Gastroesophageal sphincter (tissue), 4 donors: ENCODE results near the gene SLC6A13. TPM values are rescaled to one million over a fixed set of nuclear protein-coding genes. Genes with fewer than 3 reads are reported as not detected.

Experiments
- ATAC-seq: fragments of 150-250 bp; one replicate; pipeline ENCODE4 v1.9.1; 2016; ENCODE audit warnings: mild to moderate bottlenecking, moderate library complexity
- H3K27ac ChIP-seq, 4 donors: fragments of 200-600 bp; sonication (generic) in 3 of 4; 1 replicate in 3 of 4; 2 replicates in 1 of 4; pipeline ENCODE4 v1.5.1; 2016 to 2019
- H3K27me3 ChIP-seq: fragments of 200-600 bp; sonication (generic); one replicate; pipeline ENCODE4 v1.5.1; 2019
- H3K36me3 ChIP-seq, 2 donors: fragments of 200-600 bp; sonication (generic); one replicate each; pipeline ENCODE4 v1.5.1; 2019; ENCODE audit warnings: control low read depth in 1 of 2
- H3K4me1 ChIP-seq, 3 donors: fragments of 200-600 bp; sonication (generic); 1 replicate in 2 of 3; 2 replicates in 1 of 3; pipeline ENCODE4 v1.5.1; 2016 to 2019; ENCODE audit warnings: control low read depth in 2 of 3
- H3K4me3 ChIP-seq, 2 donors: fragments of 200-600 bp; sonication (generic); one replicate each; pipeline ENCODE4 v1.5.1; 2019; ENCODE audit warnings: mild to moderate bottlenecking in 1 of 2, moderate library complexity in 1 of 2
- H3K9me3 ChIP-seq, 3 donors: fragments of 200-600 bp; sonication (generic); one replicate each; pipeline ENCODE4 v1.5.1; 2017 to 2019; ENCODE audit warnings: control low read depth in 2 of 3
- CTCF ChIP-seq, 4 experiments: fragments of 200-600 bp in 2 of 4; fragments of 450-650 bp in 2 of 4; sonication (generic) in 1 of 4; IDR thresholded peaks; one replicate each; pipeline ENCODE4 v1.5.1; 2017 to 2019; ENCODE audit warnings: antibody characterized with exemption in 4 of 4, mild to moderate bottlenecking in 2 of 4, moderate library complexity in 2 of 4
- EP300 ChIP-seq: sonication (generic); formaldehyde crosslinking; IDR thresholded peaks from one replicate; pipeline ENCODE4 v1.6.1; 2017; ENCODE audit warnings: antibody characterized with exemption, mild to moderate bottlenecking
- POLR2A ChIP-seq, 2 donors: fragments of 450-650 bp; IDR thresholded peaks; one replicate each; pipeline ENCODE4 v1.6.1; 2017; ENCODE audit warnings: antibody characterized with exemption in 2 of 2, mild to moderate bottlenecking in 2 of 2, moderate library complexity in 1 of 2
- POLR2AphosphoS5 ChIP-seq: sonication (generic); formaldehyde crosslinking; IDR thresholded peaks from one replicate; pipeline ENCODE4 v1.6.1; 2017; ENCODE audit warnings: antibody characterized with exemption
- WGBS, 2 donors: methylation state at CpG; one replicate each; pipeline ENCODE4 v1.1.5; 2018; ENCODE audit warnings: low coverage in 1 of 2; 5-methylcytosine and 5-hydroxymethylcytosine counted together
- total RNA-seq, 4 donors: library from RNA; depleted of rRNA; stranded (reverse); fragments of >200 nt; gene quantifications; one replicate each; pipeline ENCODE4 v1.1.0, GENCODE V29; 2016

The SLC6A13 gene
- total RNA-seq, 4 donors from 2014 or later: not detected

- Histone ChIP-seq H3K4me1 (peaks cover 0 to 10% (median 0%) of the 10 kb centered on the region in 3 donors), H3K9me3 (no peaks in the 10 kb centered on the region), H3K27me3 (peaks cover 68% of the 10 kb centered on the region), H3K36me3 (no peaks in the 10 kb centered on the region), H3K4me3 (no peak overlapping the region), H3K27ac (no peak overlapping the region)
- WGBS, 2 donors: 70 to 86% methylated on average over 3 of the region's 3 CpGs
- ATAC-seq: no peak
- TF ChIP-seq POLR2AphosphoS5 (no peak), EP300 (no peak), POLR2A (IDR thresholded peaks at IDR 0.05) (no peak), CTCF (IDR thresholded peaks at IDR 0.05) (no peak)
Measured at GRCh38 chr12:264269-264668, 1.6 kb upstream of the SLC6A13 start.

GRCh38 chr12:263574-263973 is 938 bp upstream of the SLC6A13 start:
- Histone ChIP-seq H3K27ac (no peak overlapping the region), H3K27me3 (peaks cover 73% of the 10 kb centered on the region), H3K36me3 (no peaks in the 10 kb centered on the region), H3K4me3 (no peak overlapping the region), H3K4me1 (peaks cover 0 to 9% (median 0%) of the 10 kb centered on the region in 3 donors), H3K9me3 (no peaks in the 10 kb centered on the region)
- WGBS, 2 donors: 65 to 73% methylated on average over 9 of the region's 9 CpGs
- no peak for TF ChIP-seq CTCF (IDR thresholded peaks at IDR 0.05)
- no peak for TF ChIP-seq POLR2AphosphoS5
- TF ChIP-seq EP300: no peak
- TF ChIP-seq POLR2A (IDR thresholded peaks at IDR 0.05): no peak
- no peak for ATAC-seq

GRCh38 chr12:262113-262512 is 523 bp downstream of the SLC6A13 start:
- Histone ChIP-seq H3K9me3 (no peaks in the 10 kb centered on the region), H3K36me3 (no peaks in the 10 kb centered on the region), H3K4me1 (no peaks in the 10 kb centered on the region), H3K27me3 (peaks cover 86% of the 10 kb centered on the region), H3K27ac (no peak overlapping the region), H3K4me3 (no peak overlapping the region)
- ATAC-seq: no peak
- TF ChIP-seq POLR2AphosphoS5 (no peak), EP300 (no peak), CTCF (IDR thresholded peaks at IDR 0.05) (no peak), POLR2A (IDR thresholded peaks at IDR 0.05) (no peak)

- WGBS, 2 donors: 38 to 83% methylated on average over 5 to 7 of the region's 14 CpGs
- TF ChIP-seq CTCF (IDR thresholded peaks at IDR 0.05) (no peak), POLR2AphosphoS5 (no peak), POLR2A (IDR thresholded peaks at IDR 0.05) (no peak), EP300 (no peak)
- Histone ChIP-seq H3K27me3 (peaks cover 92% of the 10 kb centered on the region), H3K27ac (no peak overlapping the region), H3K9me3 (no peaks in the 10 kb centered on the region), H3K4me3 (no peak overlapping the region), H3K36me3 (no peaks in the 10 kb centered on the region), H3K4me1 (no peaks in the 10 kb centered on the region)
- no peak for ATAC-seq
Measured at GRCh38 chr12:257521-258321, 4.9 kb downstream of the SLC6A13 start.

- Histone ChIP-seq H3K9me3 (no peaks in the 10 kb centered on the region), H3K4me3 (no peak overlapping the region), H3K4me1 (no peaks in the 10 kb centered on the region), H3K36me3 (no peaks in the 10 kb centered on the region), H3K27ac (no peak overlapping the region), H3K27me3 (peaks cover 90% of the 10 kb centered on the region)
- ATAC-seq: no peak
- 43% methylated on average over 3 of the region's 3 CpGs; no CpG with 5 or more reads in 1 of the 2 donors for WGBS, 2 donors
- TF ChIP-seq POLR2A (IDR thresholded peaks at IDR 0.05) (no peak), EP300 (no peak), POLR2AphosphoS5 (no peak), CTCF (IDR thresholded peaks at IDR 0.05) (no peak)
Measured at GRCh38 chr12:256958-257357, 5.7 kb downstream of the SLC6A13 start.
